Stimulated activated CD4-positive, alpha-beta T cell treated with anti-CD3 and anti-CD28 coated beads, Interleukin-2, amount 100 ng/mL, for 48 hours (primary cell): ENCODE data around the gene KARS1.

Experiments used
- DNase-seq, 2 donors: peaks; one replicate each; pipeline ENCODE4 v3.0.0-alpha.2; 2020

KARS1 gene

GRCh38 chr16:75647492-75648264, at the start of gene KARS1, which contains the start of gene TERF2IP:
Gene KARS1, minus strand, starts transcription at chr16:75647665. Its CDS starts 26 bp downstream, at chr16:75647639.
Gene TERF2IP, plus strand, starts transcription at chr16:75647773. Its CDS starts 110 bp downstream, at chr16:75647883.
- DNase-seq, result peak; percentile 87 to 88

GRCh38 chr16:75695708-75696107, 48.2 kb upstream of the KARS1 start:
- DNase-seq, result no peak

- DNase-seq, result no peak
Measured at GRCh38 chr16:75687361-75687760, 39.9 kb upstream of the KARS1 start.

GRCh38 chr16:75682308-75682707, 34.8 kb upstream of the KARS1 start:
- no peak for DNase-seq

- no peak for DNase-seq
Measured at GRCh38 chr16:75679366-75679765, 31.9 kb upstream of the KARS1 start.

- no peak for DNase-seq
Measured at GRCh38 chr16:75676909-75677308, 29.4 kb upstream of the KARS1 start, which contains the start of gene CPHXL2. Gene CPHXL2, minus strand, starts transcription at chr16:75677009. Its CDS starts 10 bp downstream, at chr16:75676999.

GRCh38 chr16:75667503-75667902, 20.0 kb upstream of the KARS1 start:
- no peak for DNase-seq

GRCh38 chr16:75660726-75661302, 13.3 kb upstream of the KARS1 start:
- DNase-seq, result no peak

- DNase-seq, result no peak
Measured at GRCh38 chr16:75660321-75660720, 12.9 kb upstream of the KARS1 start.

- no peak for DNase-seq
Measured at GRCh38 chr16:75658175-75658574, 10.7 kb upstream of the KARS1 start.

GRCh38 chr16:75653922-75654321, 6.5 kb upstream of the KARS1 start:
- DNase-seq, result no peak

- DNase-seq, result peak; percentile 77 to 81
Measured at GRCh38 chr16:75648265-75649076, 1.0 kb upstream of the KARS1 start.

GRCh38 chr16:75647112-75647491, 363 bp downstream of the KARS1 start:
- peak in 1 of 2 donors; percentile 20 for DNase-seq

- DNase-seq, result no peak
Measured at GRCh38 chr16:75644240-75645012, 3.0 kb downstream of the KARS1 start.

GRCh38 chr16:75640598-75640997, 6.9 kb downstream of the KARS1 start:
- no peak for DNase-seq

GRCh38 chr16:75635036-75635435, 12.4 kb downstream of the KARS1 start:
- DNase-seq, result no peak

GRCh38 chr16:75632857-75633256, 14.6 kb downstream of the KARS1 start:
- no peak for DNase-seq

GRCh38 chr16:75630052-75630451, 17.4 kb downstream of the KARS1 start:
- no peak for DNase-seq

GRCh38 chr16:75629132-75629531, 18.3 kb downstream of the KARS1 start:
- DNase-seq, result no peak

GRCh38 chr16:75628351-75628750, 19.1 kb downstream of the KARS1 start:
- DNase-seq, result no peak

GRCh38 chr16:75627851-75628250, 19.6 kb downstream of the KARS1 start:
- no peak for DNase-seq

- no peak for DNase-seq
Measured at GRCh38 chr16:75626806-75627205, 20.7 kb downstream of the KARS1 start.

- DNase-seq, result no peak
Measured at GRCh38 chr16:75624921-75625334, 22.5 kb downstream of the KARS1 start.
